ENCODE measurements around the gene TTLL10. TPM values are rescaled to one million over a fixed set of nuclear protein-coding genes. Genes with fewer than 3 reads are reported as not detected.

TTLL10 gene
- total RNA-seq, 4 donors from 2014 or later: 0.40 to 0.48 TPM; not detected in 2

DNA sequence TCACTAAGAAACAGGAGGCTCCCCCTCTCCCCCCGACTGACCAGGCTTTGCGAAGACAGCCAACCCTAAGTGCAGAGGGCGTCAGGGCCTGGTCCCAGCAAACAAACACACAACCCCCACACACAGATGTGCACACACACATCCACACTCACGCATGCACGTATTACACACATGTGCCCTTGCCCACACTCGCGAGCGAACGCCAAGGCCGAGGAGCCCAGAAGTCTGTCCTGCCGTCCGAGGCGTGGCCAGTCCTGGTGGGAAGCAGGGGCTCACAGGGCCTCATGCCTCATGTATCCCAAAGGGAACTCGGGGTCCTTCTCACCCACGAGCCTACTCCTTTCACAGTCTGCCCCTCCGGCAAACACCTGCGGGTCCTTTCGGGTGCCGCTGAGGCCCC is 56.1 kb downstream of the TTLL10 start:
- DNase-seq: no peak
- intact Hi-C loops (cut with DNase I; ENCODE audit: low total_unique reads) (loop anchor here (10.0 kb wide), 1 partner anchor 75 kb away; no protein-coding TSS in a partner anchor), in situ Hi-C loops (cut with MboI; ENCODE audit: low pct_ligation_motif_present in 1 of 4, low pct_unique_long_range_greater_than_20kb in 1 of 4, low sequenced_read_pairs in 3 of 4) (no loop called here)
- Histone ChIP-seq H3K27ac (peak overlapping the region in 2 of 4 donors; percentile 97 to 98), H3K9me3 (no peaks in the 10 kb centered on the region), H3K4me1 (peaks cover 19 to 34% (median 30%) of the 10 kb centered on the region in 4 donors), H3K36me3 (peaks cover 0 to 11% (median 2%) of the 10 kb centered on the region in 4 donors), H3K27me3 (no peaks in the 10 kb centered on the region), H3K4me3 (peak overlapping the region in 1 of 4 donors; percentile 97)
- TF ChIP-seq POLR2AphosphoS5 (IDR thresholded peaks at IDR 0.05) (no peak), POLR2A (IDR thresholded peaks at IDR 0.05) (no peak), EP300 (IDR thresholded peaks at IDR 0.05; ENCODE audit: low read depth) (no peak)
- TF ChIP-seq, protein P1, sequence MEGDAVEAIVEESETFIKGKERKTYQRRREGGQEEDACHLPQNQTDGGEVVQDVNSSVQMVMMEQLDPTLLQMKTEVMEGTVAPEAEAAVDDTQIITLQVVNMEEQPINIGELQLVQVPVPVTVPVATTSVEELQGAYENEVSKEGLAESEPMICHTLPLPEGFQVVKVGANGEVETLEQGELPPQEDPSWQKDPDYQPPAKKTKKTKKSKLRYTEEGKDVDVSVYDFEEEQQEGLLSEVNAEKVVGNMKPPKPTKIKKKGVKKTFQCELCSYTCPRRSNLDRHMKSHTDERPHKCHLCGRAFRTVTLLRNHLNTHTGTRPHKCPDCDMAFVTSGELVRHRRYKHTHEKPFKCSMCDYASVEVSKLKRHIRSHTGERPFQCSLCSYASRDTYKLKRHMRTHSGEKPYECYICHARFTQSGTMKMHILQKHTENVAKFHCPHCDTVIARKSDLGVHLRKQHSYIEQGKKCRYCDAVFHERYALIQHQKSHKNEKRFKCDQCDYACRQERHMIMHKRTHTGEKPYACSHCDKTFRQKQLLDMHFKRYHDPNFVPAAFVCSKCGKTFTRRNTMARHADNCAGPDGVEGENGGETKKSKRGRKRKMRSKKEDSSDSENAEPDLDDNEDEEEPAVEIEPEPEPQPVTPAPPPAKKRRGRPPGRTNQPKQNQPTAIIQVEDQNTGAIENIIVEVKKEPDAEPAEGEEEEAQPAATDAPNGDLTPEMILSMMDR (IDR thresholded peaks at IDR 0.05): no peak
- 84% methylated on average over 19 of the region's 19 CpGs; no CpG with 5 or more reads in 1 of the 2 donors for WGBS, 2 donors (ENCODE audit: low coverage in 1 of 2)

DNA sequence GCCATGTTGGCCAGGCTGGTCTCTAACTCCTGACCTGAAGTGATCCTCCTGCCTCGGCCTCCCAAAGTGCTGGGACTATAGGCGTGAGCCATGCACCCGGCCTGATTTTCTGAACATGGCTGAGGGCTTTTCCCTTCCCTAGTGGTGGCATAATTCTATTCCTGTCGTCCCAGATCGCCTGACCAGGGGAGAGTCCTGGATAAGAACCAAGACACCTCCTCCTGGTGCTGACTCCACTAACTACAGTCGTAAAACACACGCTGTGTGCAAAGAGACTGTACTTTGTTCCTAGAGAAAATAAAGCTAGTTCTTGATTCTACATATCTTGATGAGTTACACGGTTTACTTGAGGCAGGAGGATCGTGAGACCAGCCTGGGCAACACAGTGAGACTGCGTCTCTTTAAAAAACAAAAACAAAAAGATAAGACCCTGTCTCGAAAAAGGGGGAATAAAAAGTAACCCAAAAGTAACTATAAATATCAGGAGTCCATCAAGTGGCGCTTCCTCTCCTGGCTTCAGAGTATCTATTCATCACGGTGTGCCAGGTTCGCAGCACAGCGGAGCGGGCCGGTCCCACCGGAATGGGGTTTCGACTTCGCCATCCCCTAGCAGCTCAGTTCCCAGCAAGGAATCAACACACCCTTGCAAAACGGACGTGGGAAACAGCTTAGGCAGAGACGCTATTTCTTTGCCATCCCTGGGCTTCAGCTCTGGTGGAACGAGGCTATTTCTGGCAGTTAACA is 57.1 kb downstream of the TTLL10 start:
- peak overlapping the region; percentile 87 to 100 (median 98) for H3K4me3 ChIP-seq
- H3K27ac ChIP-seq: peak overlapping the region; percentile 97 to 98 (median 98)
- TF ChIP-seq, protein P1 (IDR thresholded peaks at IDR 0.05): peak in 4 of 5 experiments; percentile 26 to 78 (median 48)
- TF ChIP-seq EP300 (IDR thresholded peaks at IDR 0.05; ENCODE audit: low read depth) (no peak), POLR2A (IDR thresholded peaks at IDR 0.05) (peak; percentile 77), POLR2AphosphoS5 (IDR thresholded peaks at IDR 0.05) (peak; percentile 60 to 84 (median 83))
- intact Hi-C loops (cut with DNase I; ENCODE audit: low total_unique reads): no loop called here
- WGBS, 2 donors (ENCODE audit: low coverage in 1 of 2): 1 to 6% methylated on average over 12 to 24 of the region's 24 CpGs
- H3K36me3 ChIP-seq: peaks cover 0 to 11% (median 2%) of the 10 kb centered on the region in 4 donors
- H3K4me1 ChIP-seq: peaks cover 19 to 34% (median 30%) of the 10 kb centered on the region in 4 donors
- peak; percentile 65 for DNase-seq
- no peaks in the 10 kb centered on the region for H3K27me3 ChIP-seq
- in situ Hi-C loops (cut with MboI; ENCODE audit: low pct_ligation_motif_present in 1 of 4, low pct_unique_long_range_greater_than_20kb in 1 of 4, low sequenced_read_pairs in 3 of 4): no loop called here
- H3K9me3 ChIP-seq: no peaks in the 10 kb centered on the region

DNA sequence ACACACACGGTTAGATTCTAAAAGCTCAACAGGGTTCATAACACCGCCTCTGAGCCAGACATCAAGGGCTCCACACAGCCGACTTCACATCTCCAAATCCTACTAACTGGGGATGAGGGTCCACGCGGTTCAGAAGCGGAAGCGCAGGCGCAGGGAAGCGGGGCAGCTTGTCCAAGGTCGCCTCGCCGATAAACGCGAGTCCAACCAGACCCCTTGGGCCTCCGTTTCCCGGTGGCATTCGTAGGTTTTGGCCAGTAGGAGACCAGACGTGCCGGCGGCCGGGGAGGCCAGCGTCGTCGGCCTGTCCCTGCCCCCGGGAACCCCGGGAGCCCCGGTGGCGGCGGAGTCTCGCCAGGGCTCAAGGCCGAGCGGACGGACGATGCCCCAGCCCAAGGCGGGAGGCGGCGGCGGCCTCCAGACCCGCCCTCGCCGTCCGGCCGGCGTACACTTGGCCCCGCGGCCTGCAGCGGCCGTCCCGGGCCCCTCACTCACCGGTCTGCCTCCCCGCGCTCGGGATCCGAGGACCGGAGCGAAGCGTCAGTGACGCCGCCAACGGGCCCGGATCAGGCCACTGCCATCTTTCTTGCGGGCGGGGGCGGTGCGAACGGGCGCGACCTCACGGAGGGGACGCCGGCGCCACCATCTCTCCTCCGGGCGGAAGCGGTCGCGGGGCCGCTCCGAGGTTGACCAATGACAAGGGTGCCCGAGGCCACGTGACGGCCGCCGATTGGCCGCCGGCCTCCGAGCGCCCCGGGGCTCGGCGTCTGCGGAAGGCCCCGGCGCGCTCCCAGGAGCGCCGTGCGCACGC is 57.9 kb downstream of the TTLL10 start, which contains the start of gene SDF4:
TSS of gene SDF4 (minus strand) at position 602 of the 808 bp plus-strand sequence. CDS start 3,229 bp downstream, outside the sequence.
- intact Hi-C loops (cut with DNase I; ENCODE audit: low total_unique reads): no loop called here

More for the DNA sequence above, 57.9 kb downstream of the TTLL10 start, which contains the start of gene SDF4:
- in situ Hi-C loops (cut with MboI; ENCODE audit: low pct_ligation_motif_present in 1 of 4, low pct_unique_long_range_greater_than_20kb in 1 of 4, low sequenced_read_pairs in 3 of 4): no loop called here
- peaks cover 0 to 11% (median 2%) of the 10 kb centered on the region in 4 donors for H3K36me3 ChIP-seq
- TF ChIP-seq EP300 (IDR thresholded peaks at IDR 0.05; ENCODE audit: low read depth) (no peak), POLR2A (IDR thresholded peaks at IDR 0.05) (peak; percentile 82), POLR2AphosphoS5 (IDR thresholded peaks at IDR 0.05) (peak; percentile 82 to 90 (median 88))
- TF ChIP-seq, protein P1 (IDR thresholded peaks at IDR 0.05): peak in 1 of 5 experiments; percentile 9
- H3K4me1 ChIP-seq: peaks cover 19 to 34% (median 30%) of the 10 kb centered on the region in 4 donors
- H3K27me3 ChIP-seq: peaks cover 5% of the 10 kb centered on the region
- H3K9me3 ChIP-seq: no peaks in the 10 kb centered on the region
- H3K4me3 ChIP-seq: peak within 1 kb of the TSS; percentile 87 to 100 (median 98)
- DNase-seq: peak; percentile 97
- WGBS, 2 donors (ENCODE audit: low coverage in 1 of 2): 0% methylated on average over 34 of the region's 99 CpGs; no CpG with 5 or more reads in 1 of the 2 donors
- H3K27ac ChIP-seq: peak within 1 kb of the TSS; percentile 97 to 98 (median 98)

All from transverse colon (tissue), 4 donors.